ENCODE results near the gene NAALADL1.

GRCh38 chr11:65089621-65090020 is 31.3 kb upstream of the NAALADL1 start:
- no peak for TF ChIP-seq CTCF (conservative IDR thresholded peaks at IDR 0.05; ENCODE audit: low read depth in 2 of 2)
- no peak for TF ChIP-seq POLR2AphosphoS5 (IDR thresholded peaks at IDR 0.05; ENCODE audit: low read depth)
- TF ChIP-seq EZH2 (IDR thresholded peaks at IDR 0.05; ENCODE audit: low read depth, unreplicated experiment): no peak
- TF ChIP-seq EZH2phosphoT487 (IDR thresholded peaks at IDR 0.05; ENCODE audit: unreplicated experiment): no peak
- no peak for TF ChIP-seq REST (IDR thresholded peaks at IDR 0.05; ENCODE audit: unreplicated experiment)
- TF ChIP-seq CREB1 (CRISPR knock-in tag; IDR thresholded peaks at IDR 0.05; ENCODE audit: low read depth): no peak
- TF ChIP-seq JUNB (IDR thresholded peaks at IDR 0.05; ENCODE audit: unreplicated experiment): no peak
- TF ChIP-seq ZNF114 (CRISPR knock-in tag; IDR thresholded peaks at IDR 0.05): no peak
- TF ChIP-seq STAT1 (IDR thresholded peaks at IDR 0.05; ENCODE audit: unreplicated experiment): no peak
- TF ChIP-seq ZNF462 (CRISPR knock-in tag; IDR thresholded peaks at IDR 0.05): no peak
- no peak for TF ChIP-seq ETS1 (IDR thresholded peaks at IDR 0.05)
- no peak for TF ChIP-seq ZNF331 (CRISPR knock-in tag; IDR thresholded peaks at IDR 0.05; ENCODE audit: low read depth)
